ENCODE results near the gene PSMB5.
"Not testable (repeated sequence)": the region's sequence is repeated elsewhere in the genome, so short reads cannot be mapped to it uniquely, and the experiment has no call there.

PSMB5 gene

DNA sequence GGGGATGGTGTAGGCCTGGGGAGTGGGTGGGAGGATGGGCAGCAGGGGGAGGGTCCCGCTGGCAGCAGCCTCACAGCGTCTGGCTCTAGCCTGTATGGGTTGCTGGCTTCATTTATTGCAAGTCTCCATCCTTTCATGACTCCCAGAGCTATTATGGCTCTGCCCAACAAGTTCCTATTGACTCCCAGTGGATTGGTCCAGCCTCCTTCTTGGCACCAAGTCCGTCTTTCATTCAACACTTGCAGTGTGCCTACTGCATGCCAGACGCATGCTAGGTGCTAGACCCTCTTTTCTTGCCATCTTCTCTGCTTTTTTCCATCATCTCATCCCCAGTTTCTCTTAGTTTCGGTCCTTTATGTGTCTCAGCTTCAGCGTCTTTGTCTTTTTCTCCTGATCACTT, 8.4 kb upstream of the PSMB5 start:
- no peak for DNase-seq

DNA sequence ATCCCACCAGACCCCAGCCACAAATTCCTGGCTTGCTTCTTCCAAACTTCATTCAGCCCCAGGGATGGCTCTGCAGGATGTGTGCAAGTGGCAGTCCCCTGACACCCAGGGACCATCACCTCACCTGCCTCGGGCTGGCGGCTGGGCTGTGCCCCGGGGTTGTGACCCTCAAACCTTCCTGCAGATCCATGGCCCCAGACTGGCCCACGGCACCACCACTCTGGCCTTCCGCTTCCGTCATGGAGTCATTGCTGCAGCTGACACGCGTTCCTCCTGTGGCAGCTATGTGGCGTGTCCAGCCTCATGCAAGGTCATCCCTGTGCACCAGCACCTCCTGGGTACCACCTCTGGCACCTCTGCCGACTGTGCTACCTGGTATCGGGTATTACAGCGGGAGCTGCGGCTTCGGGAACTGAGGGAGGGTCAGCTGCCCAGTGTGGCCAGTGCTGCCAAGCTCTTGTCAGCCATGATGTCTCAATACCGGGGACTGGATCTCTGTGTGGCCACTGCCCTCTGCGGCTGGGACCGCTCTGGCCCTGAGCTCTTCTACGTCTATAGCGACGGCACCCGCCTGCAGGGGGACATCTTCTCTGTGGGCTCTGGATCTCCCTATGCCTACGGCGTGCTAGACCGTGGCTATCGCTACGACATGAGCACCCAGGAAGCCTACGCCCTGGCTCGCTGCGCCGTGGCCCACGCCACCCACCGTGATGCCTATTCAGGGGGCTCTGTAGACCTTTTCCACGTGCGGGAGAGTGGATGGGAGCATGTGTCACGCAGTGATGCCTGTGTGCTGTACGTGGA, 7.7 kb upstream of the PSMB5 start, which contains the start of gene PSMB11:
TSS of gene PSMB11 (plus strand) at position 51 of the 804 bp plus-strand sequence. CDS start at position 65, 14 bp downstream.
- DNase-seq = no peak

DNA sequence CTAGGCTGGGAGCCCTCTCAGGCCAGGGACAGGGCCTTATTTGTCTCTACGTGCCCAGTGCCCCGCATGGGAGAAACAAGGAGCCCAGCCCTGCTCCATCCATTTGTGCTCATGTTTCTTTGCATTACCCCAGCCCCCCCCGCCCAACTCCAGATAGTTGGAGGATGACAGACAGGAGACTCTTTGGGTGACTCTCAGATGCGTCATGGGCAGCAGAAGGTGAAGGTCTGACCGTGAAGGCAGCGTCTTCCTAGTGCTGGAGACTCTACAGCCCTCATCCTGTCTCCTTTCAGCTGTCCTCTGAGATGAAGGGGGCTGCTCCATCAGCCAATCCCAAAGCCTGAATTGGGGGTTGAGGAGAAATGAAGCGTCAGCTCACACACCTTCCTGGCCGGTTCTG, 7.0 kb upstream of the PSMB5 start:
- DNase-seq = peak; percentile 67

DNA sequence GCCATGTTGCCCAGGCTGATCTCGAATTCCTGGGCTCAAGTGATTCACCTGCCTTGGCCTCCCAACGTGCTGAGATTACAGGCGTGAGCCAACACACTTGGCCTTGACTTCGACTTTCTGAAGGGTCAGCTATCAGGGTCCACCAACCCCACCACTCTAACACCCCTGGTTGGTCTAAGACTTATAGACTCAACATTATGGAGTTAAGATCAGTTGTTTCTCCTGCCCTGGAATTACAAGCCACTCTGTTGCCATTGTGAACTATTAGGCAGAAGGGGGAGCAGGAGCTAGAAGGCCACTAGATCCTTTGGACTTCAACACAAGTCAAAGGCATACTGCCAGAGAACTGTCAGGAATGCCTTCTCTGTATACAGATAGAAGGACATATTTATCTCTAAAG, 5.4 kb upstream of the PSMB5 start:
- DNase-seq = no peak

DNA sequence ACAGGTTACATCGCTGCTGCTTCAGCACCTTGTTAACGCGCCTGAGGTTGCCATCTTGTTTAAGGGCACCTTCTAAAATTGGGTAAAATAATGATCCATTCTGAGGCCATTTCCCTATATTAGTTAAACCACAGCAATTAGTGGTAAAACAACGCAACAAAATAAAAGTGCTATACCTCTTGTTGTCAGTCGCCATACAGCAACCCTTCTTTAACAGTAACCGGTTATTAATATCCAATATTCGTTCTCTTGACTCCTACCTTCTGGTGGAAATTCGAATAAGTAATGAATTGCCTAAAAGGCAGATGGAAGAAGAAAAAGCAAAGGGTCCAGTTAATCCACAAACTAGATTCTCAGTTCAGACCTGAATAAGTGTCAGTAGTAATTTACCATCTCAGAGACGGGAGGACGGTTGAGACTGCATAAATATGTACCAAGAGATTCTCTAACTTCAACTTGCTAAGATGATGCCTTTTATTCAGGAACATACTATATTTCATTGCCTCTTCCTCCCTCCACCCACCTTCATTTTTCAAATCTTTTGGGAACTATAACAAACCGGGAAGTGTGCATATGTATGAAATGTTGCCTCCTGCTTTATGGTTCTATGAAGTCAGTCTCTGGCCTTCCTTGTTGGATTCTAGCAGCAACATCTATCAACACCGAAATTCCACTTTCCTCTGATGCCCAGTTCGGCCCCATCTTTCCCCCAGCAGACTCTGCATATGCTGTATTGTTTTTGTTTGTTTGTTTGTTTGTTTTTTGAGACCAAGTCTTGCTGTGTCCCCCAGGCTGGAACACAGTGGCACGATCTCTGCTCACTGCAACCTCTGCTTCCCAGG, 824 bp upstream of the PSMB5 start:
- DNase-seq = no peak

DNA sequence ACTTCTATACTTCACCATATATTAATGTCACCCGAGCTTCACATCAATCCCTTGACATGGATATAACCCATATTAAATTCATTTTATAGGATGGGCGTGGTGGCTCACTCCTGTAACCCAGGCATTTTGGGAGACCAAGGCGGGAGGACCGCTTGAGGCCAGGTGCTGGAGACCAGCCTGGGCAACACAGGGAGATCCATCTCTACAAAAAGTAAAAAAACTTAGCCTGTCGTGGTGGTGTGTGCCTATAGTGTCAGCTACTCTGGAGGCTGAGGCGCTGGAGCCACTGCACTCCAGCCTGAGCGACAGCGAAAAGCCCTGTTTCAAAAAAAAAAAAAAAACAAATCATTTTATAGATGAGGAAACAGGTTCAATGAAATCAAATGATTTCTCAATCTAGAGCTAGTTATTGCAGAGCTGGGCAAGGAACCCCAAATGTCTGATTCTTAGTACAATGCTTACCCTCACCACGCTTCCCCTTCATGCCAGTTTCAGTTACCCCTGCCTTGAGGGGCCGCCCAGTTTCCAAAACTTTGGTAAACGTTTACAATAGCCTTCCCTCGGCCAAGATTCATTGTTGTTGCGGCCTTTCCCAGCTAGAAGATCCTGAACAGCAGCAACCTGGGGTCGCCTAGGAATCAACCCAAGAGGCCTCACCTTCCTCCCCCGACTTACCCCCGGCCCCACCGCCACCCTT, 751 bp downstream of the PSMB5 start:
- DNase-seq = no peak

DNA sequence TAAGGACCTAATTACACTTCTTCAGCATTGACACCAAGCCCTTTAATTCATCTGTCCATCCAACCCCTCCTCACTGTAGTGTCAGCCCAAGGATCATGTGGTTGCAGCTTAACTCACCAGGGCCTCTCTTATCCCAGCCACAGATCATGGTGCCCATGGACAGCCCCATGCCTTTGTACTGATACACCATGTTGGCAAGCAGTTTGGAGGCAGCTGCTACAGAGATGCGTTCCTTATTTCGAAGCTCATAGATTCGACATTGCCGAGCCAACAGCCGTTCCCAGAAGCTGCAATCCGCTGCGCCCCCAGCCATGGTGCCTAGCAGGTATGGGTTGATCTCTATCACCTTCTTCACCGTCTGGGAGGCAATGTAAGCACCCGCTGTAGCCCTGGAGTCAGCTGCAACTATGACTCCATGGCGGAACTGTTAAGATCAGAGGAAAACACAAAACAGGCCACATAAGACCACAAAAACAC, 1.4 kb downstream of the PSMB5 start:
- DNase-seq = no peak

DNA sequence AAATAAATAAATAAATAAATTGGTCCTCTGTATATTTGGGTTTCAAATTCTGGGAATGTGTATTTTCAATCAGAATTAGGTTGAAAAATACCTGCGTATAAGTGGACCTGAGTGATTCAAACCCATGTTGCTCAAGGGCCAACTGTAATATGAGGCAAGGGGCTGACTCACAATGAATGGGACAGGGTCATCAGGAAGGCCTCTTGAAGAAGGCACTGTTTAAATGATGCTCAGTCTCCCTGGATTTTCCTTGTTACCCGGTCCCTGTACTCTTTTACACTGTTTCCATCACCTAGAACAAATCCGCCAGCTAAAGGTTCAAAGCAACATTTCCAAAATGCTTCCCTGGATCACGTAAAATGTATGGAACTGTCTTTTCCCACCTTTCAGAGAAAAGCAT, 3.8 kb downstream of the PSMB5 start:
- DNase-seq = no peak

DNA sequence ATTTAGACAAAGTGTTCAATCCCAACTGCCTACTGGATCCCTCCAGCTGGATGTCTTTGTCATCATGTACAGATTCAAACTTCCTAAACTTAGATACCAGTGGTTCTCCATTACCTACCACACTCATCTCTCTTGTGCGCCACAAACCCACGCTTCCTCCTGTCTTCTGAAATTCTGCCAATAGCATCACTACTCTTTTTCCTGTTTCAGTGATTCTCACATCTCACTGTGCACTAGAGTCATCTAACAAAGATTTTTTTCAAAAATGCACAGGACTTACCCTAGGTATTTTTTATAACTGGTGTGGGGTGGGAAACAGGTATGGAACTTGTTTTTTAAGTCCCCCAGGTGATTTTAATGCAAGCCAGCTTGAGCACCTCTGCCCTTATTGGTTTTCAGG, 5.9 kb downstream of the PSMB5 start:
- DNase-seq = no peak

DNA sequence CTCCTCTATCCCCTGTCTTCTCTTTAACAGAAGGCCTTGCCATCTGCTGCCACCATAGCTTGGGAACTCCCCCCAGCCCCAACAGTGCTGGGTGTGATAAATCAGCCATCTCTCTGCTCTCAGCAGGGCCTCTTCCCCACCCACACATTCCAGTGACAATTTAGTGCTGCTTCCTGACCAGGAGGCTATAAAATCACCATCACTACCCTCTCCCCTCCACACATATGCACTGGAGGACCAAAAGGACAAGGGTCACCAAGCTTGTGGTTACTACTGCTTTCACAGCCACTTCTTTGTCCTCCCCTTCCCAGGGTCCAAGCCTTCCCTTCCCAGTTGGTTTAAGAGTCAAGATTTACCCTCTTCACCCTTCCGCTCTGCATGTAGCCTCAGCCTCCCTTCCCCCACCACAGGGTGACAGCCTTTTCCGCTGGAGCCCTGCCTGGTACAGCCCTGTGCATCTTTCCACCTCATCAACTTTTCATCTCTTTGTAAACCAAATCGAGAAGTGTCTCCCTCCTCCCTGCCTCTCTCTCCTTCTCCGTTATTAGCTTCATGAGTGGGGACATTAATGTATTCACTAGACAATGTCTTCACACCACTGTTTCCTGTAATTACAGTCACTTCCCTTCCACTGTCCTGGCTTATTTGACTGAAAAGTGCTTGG, 9.4 kb downstream of the PSMB5 start:
- no peak for DNase-seq

DNA sequence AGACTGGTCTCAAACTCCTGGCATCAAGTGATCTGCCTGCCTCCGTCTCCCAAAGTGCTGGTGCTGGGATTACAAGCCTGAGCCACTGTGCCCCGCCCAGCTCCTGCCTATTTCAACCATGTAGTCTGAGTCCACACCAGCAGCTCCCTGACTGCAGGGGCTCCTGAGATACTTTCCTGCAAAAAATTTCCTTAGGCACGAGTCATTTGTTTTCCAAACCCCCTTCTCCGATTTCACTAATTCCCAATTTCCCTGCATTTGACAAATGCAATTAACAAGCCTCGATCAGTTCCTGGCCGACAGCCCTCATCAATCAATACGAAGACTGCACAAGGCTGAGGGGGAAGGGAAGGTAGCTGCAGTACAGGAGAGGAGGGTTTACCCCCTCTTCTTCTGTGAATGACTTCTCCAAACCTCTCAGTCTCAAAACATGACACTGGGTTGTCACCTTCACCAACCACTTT, 10.1 kb downstream of the PSMB5 start:
- no peak for DNase-seq

DNA sequence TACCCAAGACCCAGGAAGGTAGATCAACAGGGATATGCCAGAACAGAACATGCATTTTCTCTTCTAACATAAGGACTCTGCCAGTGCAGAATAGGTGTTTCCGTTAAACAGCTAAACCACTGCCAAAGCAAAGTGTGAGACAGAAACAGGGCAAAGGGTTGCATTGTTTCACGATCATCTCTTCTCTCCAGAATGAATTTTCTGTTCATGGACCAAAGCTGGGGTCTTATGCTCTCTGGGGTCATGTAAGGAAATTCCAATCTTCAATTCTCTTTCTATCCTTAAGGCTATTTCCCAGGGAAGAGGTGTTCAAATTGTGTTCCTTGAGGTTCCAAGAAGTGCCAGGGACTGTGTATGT, 10.9 kb downstream of the PSMB5 start:
- DNase-seq = no peak

DNA sequence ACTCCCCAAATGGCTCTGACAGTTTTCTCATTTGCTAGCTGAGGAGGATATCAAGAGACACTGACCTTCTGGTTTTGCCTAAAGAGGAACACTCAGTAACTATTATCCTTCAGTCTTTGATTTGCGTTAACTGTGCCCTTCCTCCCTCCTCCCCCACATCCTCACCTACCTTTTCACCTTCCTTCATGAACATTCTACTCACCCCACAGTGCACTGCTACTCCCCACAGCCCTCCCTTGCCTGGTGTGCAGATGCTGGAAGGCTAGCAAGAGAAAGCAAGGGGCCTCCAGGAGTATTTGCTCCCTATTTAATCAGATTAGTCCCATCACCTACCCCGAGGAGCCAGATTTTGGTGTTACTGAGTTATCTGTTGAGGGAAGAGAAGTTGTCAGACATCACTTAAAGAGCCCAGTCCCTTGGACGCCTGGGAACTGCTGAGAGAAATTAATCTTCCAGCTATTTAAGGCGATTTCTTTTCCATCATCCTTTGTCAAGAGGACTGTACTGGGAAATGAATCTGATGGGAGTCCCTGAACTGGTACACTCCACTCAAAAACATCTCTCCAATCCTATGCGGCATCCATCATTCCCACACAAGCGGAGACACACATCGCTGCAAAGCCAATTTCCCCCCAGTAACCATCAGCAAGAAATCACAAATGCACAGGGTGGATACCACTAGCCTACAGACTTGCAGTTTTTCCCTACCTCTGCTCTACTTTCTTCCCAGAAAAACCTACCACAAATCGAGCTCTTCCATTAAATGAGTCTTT, 11.5 kb downstream of the PSMB5 start:
- no peak for DNase-seq

DNA sequence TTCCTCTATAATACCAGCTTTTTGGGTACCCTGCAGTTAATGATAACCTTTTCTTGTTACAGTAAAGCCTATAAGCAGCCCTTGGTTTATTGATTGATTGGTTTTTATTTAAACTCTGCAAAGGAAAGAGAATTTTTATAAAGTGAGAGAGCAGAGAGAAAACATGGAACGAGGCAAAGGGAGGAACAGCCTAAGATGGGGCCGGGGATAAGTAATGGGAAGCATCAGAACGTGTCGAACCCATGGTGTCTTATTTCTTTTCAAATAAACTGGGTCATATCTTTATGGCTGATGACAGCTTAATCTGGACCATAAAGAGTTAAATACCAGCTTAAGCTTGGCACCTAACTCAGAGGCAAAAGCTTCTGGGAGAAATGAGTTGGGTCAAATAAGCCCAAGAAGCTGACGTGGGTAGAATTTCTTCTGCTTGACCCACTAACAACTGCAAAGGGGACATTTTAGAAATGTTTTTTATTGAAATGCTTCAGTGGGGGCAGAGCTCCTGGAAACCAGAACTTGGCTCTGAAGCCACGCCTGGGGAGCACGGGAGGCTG, 12.7 kb downstream of the PSMB5 start:
- DNase-seq = no peak

DNA sequence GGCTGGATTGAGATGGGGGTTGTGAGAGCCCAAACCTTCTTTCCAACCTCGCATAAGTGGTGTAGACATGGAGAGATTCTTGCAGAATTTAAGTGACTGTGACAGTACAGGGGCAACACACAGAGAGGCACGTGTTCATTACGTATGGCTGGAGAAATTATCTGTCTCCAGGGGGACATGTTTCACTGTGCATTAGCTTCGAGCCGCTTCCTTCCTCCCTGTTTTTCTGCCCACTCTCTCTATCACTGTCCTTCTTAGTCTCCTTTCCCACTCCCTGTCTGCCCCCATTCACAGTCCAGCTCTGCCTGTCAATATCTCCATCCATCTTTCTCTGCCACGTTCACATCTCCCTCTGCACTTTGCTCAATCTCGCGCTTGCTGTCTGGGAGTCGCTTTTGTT, 13.3 kb downstream of the PSMB5 start:
- no peak for DNase-seq

DNA sequence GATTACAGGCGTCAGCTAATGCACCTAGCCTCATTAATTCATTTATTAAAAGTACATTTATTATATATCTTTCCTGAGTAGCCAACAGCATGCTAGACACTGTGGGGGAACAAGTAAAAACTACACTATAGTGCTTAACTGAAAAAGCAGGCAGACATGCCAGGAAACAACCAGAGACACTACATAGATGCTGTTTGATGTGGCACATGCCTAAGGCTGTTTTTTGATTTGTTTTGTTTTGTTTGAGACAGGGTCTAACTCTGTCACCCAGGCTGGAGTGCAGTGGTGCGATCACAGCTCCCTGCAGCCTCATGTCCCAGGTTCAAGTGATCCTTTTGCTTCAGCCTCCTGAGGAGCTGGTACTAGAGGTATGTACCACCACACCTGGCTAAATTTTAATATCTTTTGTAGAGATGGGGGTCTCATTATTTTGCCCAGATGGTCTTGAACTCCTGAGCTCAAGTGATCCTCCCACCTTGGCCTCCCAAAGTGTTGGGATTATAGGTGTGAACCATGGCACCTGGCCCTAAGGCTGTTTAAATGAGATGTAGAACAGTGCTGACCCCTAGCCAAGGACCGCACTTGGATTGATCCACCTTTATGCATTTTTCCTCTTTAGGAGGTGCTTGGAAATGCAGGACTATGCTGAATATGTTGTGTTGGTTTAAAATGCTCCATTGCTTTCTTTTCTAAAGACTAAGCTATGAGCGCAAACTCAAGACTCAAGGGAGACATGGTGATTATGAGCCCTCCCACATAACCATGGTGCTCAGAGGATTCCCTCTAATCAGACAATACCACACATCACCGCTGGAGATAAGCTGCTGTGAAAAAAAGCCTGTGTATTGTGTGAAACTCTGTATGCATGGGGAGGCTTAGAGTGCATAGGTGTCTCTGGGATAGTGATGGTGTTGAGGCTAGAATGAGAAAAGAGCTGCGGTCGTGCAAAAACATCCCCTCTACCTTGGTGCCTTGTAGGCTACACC, 14.3 kb downstream of the PSMB5 start:
- DNase-seq = no peak

DNA sequence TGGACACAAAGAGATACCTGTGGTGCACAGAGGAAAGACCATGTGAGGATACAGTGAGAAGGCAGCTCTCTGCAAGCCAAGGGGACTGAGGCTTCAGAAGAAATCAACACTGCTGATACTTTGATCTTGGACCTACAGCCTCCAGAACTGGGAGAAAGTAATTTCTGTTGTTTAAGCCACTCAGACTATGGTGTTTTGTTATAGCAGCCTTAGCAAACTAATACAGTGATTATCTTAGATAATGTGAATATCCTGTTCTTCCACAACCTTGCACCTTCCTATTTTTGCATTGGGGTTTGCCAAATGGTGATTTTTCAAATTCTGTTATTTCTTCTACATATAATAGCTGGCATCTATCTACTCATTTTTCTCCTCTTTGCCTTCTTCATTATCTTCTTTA, 16.6 kb downstream of the PSMB5 start:
- DNase-seq = no peak

DNA sequence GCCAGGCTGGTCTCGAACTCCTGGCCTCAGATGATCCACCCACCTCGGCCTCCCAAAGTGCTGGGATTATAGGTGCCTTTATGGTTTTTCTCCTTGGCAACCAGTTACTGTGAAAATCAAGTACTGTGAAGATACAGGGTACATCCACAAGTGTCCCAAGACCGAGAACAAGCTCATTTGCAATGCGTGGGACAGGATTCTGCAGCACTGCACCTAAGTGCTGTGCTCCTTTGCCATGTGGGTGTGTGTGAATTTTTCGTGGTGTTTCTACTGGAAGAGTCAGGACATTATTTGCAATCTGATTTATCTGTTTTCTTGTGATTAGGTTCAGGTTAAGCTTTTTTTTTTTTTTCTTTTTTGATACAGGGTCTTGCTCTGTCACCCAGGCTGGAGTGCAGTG, 17.6 kb downstream of the PSMB5 start:
- DNase-seq = no peak

DNA sequence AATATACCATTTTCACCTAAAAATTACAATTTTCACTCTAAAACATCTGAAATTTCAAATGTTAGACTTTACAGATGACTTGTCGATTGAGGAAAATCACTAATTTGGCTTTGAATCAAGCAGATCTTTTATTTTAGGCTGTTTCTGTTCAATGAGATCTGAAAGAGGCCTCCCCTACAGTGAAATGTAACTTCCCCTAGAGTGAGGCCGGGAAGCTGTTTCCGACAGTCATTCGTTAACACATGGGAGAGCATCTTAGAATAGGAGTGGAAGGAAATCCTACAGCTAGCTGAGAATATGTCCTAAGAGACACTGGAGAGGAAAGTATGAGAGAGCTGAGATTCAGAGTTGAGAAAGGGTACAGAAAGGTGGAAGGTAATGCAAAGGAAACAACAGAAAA, 19.1 kb downstream of the PSMB5 start:
- DNase-seq = no peak

DNA sequence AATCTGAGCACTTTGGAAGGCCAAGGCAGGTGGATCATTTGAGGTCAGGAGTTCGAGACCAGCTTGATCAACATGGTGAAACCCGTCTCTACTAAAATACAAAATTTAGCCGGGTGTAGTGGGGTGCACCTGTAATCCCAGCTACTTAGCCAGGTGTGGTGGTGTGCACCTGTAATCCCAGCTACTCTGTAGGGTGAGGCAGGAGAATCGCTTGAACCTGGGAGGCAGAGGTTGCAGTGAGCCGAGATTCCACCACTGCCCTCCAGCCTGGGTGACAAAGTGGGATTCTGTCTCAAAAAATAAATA, 21.0 kb downstream of the PSMB5 start:
- not testable (repeated sequence) for DNase-seq
